HepG2 (cell line): Measurements from ENCODE around the gene CLASP2. TPM values are rescaled to one million over a fixed set of nuclear protein-coding genes. Genes with fewer than 3 reads are reported as not detected.
A peak's percentile ranks its signal among the peaks of the same experiment; 100 is the strongest.

Experiments used
- FOXK1 ChIP-seq: sonication (generic); formaldehyde crosslinking; IDR thresholded peaks from 2 replicates; pipeline ENCODE4 v1.4.0; 2020; ENCODE audit warnings: low read depth, missing genetic modification reagents, borderline replicate concordance
- GFI1 ChIP-seq: sonication (generic); formaldehyde crosslinking; IDR thresholded peaks from 2 replicates; pipeline ENCODE4 v1.5.0; 2020; ENCODE audit warnings: missing genetic modification reagents, mild to moderate bottlenecking, borderline replicate concordance
- KDM1A ChIP-seq: IDR thresholded peaks from 2 replicates; pipeline ENCODE4 v1.6.1; 2016; ENCODE audit warnings: missing compliant biosample characterization
- MAX ChIP-seq: IDR thresholded peaks from 2 replicates; pipeline ENCODE4 v1.6.1; 2012; ENCODE audit warnings: inconsistent platforms
- MEIS2 ChIP-seq: sonication (generic); formaldehyde crosslinking; IDR thresholded peaks from 2 replicates; pipeline ENCODE4 v1.9.0; 2021; ENCODE audit warnings: mild to moderate bottlenecking, missing genetic modification reagents
- MYNN ChIP-seq: sonication (generic); formaldehyde crosslinking; IDR thresholded peaks from 2 replicates; pipeline ENCODE4 v1.4.0; 2020; ENCODE audit warnings: mild to moderate bottlenecking, low read depth, missing genetic modification reagents
- SALL1 ChIP-seq: sonication (generic); formaldehyde crosslinking; IDR thresholded peaks from 2 replicates; pipeline ENCODE4 v1.8.0; 2022; ENCODE audit warnings: mild to moderate bottlenecking, missing genetic modification reagents
- SAP130 ChIP-seq: IDR thresholded peaks from 2 replicates; pipeline ENCODE4 v1.6.1; 2016; ENCODE audit warnings: low read depth
- SNAPC5 ChIP-seq: sonication (generic); formaldehyde crosslinking; IDR thresholded peaks from 2 replicates; pipeline ENCODE4 v1.8.1; 2023; ENCODE audit warnings: mild to moderate bottlenecking, missing genetic modification reagents, borderline replicate concordance
- SOX6 ChIP-seq, 2 experiments: fragments of 450-650 bp in 1 of 2; sonication (generic) in 1 of 2; formaldehyde crosslinking in 1 of 2; IDR thresholded peaks; 2 replicates each; pipeline versions ENCODE4 v1.4.0 to v1.6.1; 2017 to 2020; ENCODE audit warnings: antibody characterized with exemption in 1 of 2, mild to moderate bottlenecking in 1 of 2, missing genetic modification reagents in 1 of 2
- ZNF260 ChIP-seq: sonication (generic); formaldehyde crosslinking; IDR thresholded peaks from 2 replicates; pipeline ENCODE4 v1.4.0; 2020; ENCODE audit warnings: missing genetic modification reagents, low read depth, mild to moderate bottlenecking, borderline replicate concordance
- ZNF281 ChIP-seq: sonication (generic); formaldehyde crosslinking; IDR thresholded peaks from 2 replicates; pipeline ENCODE4 v1.4.0; 2020; ENCODE audit warnings: missing genetic modification reagents, borderline replicate concordance
- ZNF407 ChIP-seq: sonication (generic); formaldehyde crosslinking; IDR thresholded peaks from one replicate; pipeline ENCODE4 v1.5.1; 2020; ENCODE audit warnings: mild to moderate bottlenecking, missing genetic modification reagents; ENCODE audit errors: not compliant biosample characterization
- ZNF441 ChIP-seq: sonication (generic); formaldehyde crosslinking; IDR thresholded peaks from 2 replicates; pipeline ENCODE4 v1.7.0; 2021; ENCODE audit warnings: missing genetic modification reagents, borderline replicate concordance
- ZNF768 ChIP-seq: sonication (generic); formaldehyde crosslinking; IDR thresholded peaks from 2 replicates; pipeline ENCODE4 v1.4.0; 2020; ENCODE audit warnings: missing genetic modification reagents
- polyA plus RNA-seq, 8 experiments: library from polyadenylated mRNA; depleted of rRNA in 3 of 8; stranded (reverse) in 7 of 8; unstranded in 1 of 8; fragments of >200 nt; fragmentation: Illumina TruSeq in 4 of 8; extraction: Trizol in 4 of 8; gene quantifications; 2 replicates each; pipeline versions ENCODE4 v1.2.1 to v1.2.3, GENCODE V29; 2011 to 2016; ENCODE audit warnings: low read depth in 4 of 8, missing spikeins in 1 of 8, mixed read lengths in 1 of 8; ENCODE audit not compliant: insufficient read depth in 1 of 8
- total RNA-seq, 5 experiments: library from RNA; depleted of rRNA; stranded (reverse); fragments of >200 nt; fragmentation: Illumina TruSeq; extraction: Trizol; gene quantifications; 2 replicates each; pipeline ENCODE4 v1.2.3, GENCODE V29; 2016; ENCODE audit warnings: low read depth in 1 of 5

CLASP2 gene
- total and polyA plus RNA-seq, 2 of the 13 experiments (the other 11 are each of a cell fraction or from before 2014, with no cell fraction given), result 15.7 to 34.8 TPM

GRCh38 chr3:33658991-33659848 is 58.8 kb downstream of the CLASP2 start (continued):
- TF ChIP-seq MYNN (CRISPR knock-in tag) (peak; percentile 100), MAX (peak; percentile 37; the same call in 1 of the 2 replicates), KDM1A (CRISPR knock-in tag) (no peak), ZNF768 (CRISPR knock-in tag) (peak; percentile 63; the same call in 1 of the 2 replicates), MEIS2 (CRISPR knock-in tag) (0 out of 2 replicates have a peak, but pooled peaks have one; percentile 16), SALL1 (CRISPR knock-in tag) (peak; percentile 30; the same call in 1 of the 2 replicates), SOX6 (IDR thresholded peaks at IDR 0.05) (no peak), SOX6 (CRISPR knock-in tag; IDR thresholded peaks at IDR 0.05) (0 out of 2 replicates have a peak, but pooled peaks have one; percentile 35), ZNF441 (CRISPR knock-in tag) (no peak), SAP130 (peak; percentile 29; the same call in 1 of the 2 replicates), ZNF407 (CRISPR knock-in tag) (no peak), SNAPC5 (no peak), FOXK1 (CRISPR knock-in tag) (peak; percentile 13; the same call in 1 of the 2 replicates), ZNF260 (CRISPR knock-in tag) (no peak), GFI1 (CRISPR knock-in tag) (peak; percentile 71; the same call in 1 of the 2 replicates), ZNF281 (CRISPR knock-in tag) (no peak)
